IMR-90 (cell line): ENCODE results near the gene GTPBP6. TPM values are rescaled to one million over a fixed set of nuclear protein-coding genes. Genes with fewer than 3 reads are reported as not detected.

ENCODE experiments used
- ATAC-seq: fragments of 200-7000 bp; cut with Tn5 transposase; 2 replicates; pipeline ENCODE4 v1.9.1; 2020; ENCODE audit warnings: low read depth, mild to moderate bottlenecking, moderate library complexity
- BruUV-seq: library from RNA; stranded (reverse); fragments of 400-500 nt; replicated peaks from 2 replicates; lab custom pipeline; 2021; lab: Mats Ljungman, UMichigan
- CTCF ChIA-PET: fragments of 300-600 bp; formaldehyde crosslinking; extraction: SDS; loops from one replicate; lab custom pipeline; 2021; ENCODE audit warnings: antibody characterized with exemption; lab: Yijun Ruan, JAX
- POLR2A ChIA-PET: fragments of 300-600 bp; sonication (Branson Sonifier 250); formaldehyde crosslinking; loops from one replicate; lab custom pipeline; 2022; ENCODE audit warnings: antibody characterized with exemption; ENCODE audit not compliant: unreplicated experiment; lab: Charles Lee
- DNase-seq: peaks from one replicate; pipeline ENCODE4 v3.0.0; 2013
- H2AFZ ChIP-seq: replicated peaks from 2 replicates; pipeline ENCODE3; 2013; ENCODE audit warnings: low read length, mild to moderate bottlenecking; ENCODE audit not compliant: poor library complexity
- H2AK5ac ChIP-seq: 2 replicates; pipeline ENCODE4 v1.6.1; 2013; ENCODE audit warnings: low read depth, low read length, inconsistent platforms
- H2AK9ac ChIP-seq: replicated peaks from 2 replicates; pipeline ENCODE3; 2013; ENCODE audit warnings: mild to moderate bottlenecking, low read depth, low read length, moderate library complexity; ENCODE audit not compliant: poor library complexity
- H2BK120ac ChIP-seq: 2 replicates; pipeline ENCODE4 v1.6.1; 2013; ENCODE audit warnings: low read depth, low read length, inconsistent platforms
- H2BK15ac ChIP-seq: 3 replicates; pipeline ENCODE4 v1.6.1; 2013; ENCODE audit warnings: low read depth, low read length, inconsistent platforms
- H2BK20ac ChIP-seq: 2 replicates; pipeline ENCODE4 v1.6.1; 2013; ENCODE audit warnings: low read depth, mild to moderate bottlenecking, inconsistent platforms, low read length, moderate library complexity
- H2BK5ac ChIP-seq: 2 replicates; pipeline ENCODE4 v1.6.1; 2013; ENCODE audit warnings: mild to moderate bottlenecking, low read depth, low read length, inconsistent platforms; ENCODE audit not compliant: poor library complexity, severe bottlenecking
- H3K14ac ChIP-seq: replicated peaks from 2 replicates; pipeline ENCODE4 v1.6.1; 2013; ENCODE audit warnings: low read depth, low read length, inconsistent platforms
- H3K18ac ChIP-seq: 2 replicates; pipeline ENCODE4 v1.6.1; 2013; ENCODE audit warnings: low read depth, low read length, control low read depth
- H3K23ac ChIP-seq: 2 replicates; pipeline ENCODE4 v1.6.1; 2013; ENCODE audit warnings: low read depth, low read length, inconsistent platforms
- H3K27ac ChIP-seq: 2 replicates; pipeline ENCODE4 v1.5.1; 2013; ENCODE audit warnings: mild to moderate bottlenecking, control low read depth, low read length; ENCODE audit not compliant: insufficient read depth
- H3K27me3 ChIP-seq: 2 replicates; pipeline ENCODE4 v1.6.1; 2013; ENCODE audit warnings: low read length; ENCODE audit not compliant: control insufficient read depth, insufficient read depth
- H3K36me3 ChIP-seq: 2 replicates; pipeline ENCODE4 v1.6.1; 2013; ENCODE audit warnings: low read length, mixed read lengths; ENCODE audit not compliant: control insufficient read depth, insufficient read depth
- H3K4ac ChIP-seq: 2 replicates; pipeline ENCODE4 v1.6.1; 2013; ENCODE audit warnings: low read depth, low read length, inconsistent platforms
- H3K4me1 ChIP-seq: 2 replicates; pipeline ENCODE4 v1.6.1; 2013; ENCODE audit warnings: low read length, mixed read lengths; ENCODE audit not compliant: control insufficient read depth, insufficient read depth
- H3K4me2 ChIP-seq: 2 replicates; pipeline ENCODE4 v1.6.1; 2013; ENCODE audit warnings: low read depth, mild to moderate bottlenecking, control low read depth, low read length, moderate library complexity
- H3K4me3 ChIP-seq: 2 replicates; pipeline ENCODE4 v1.5.1; 2013; ENCODE audit warnings: low read depth, mild to moderate bottlenecking, control low read depth, low read length, moderate library complexity; ENCODE audit not compliant: insufficient read depth
- H3K56ac ChIP-seq: 2 replicates; pipeline ENCODE4 v1.6.1; 2013; ENCODE audit warnings: low read length, inconsistent platforms; ENCODE audit not compliant: insufficient read depth; ENCODE audit errors: extremely low read depth
- H3K79me1 ChIP-seq, 2 experiments: 2 replicates each; pipeline ENCODE4 v1.6.1; 2013; ENCODE audit warnings: low read length in 2 of 2, inconsistent platforms in 1 of 2, low read depth in 1 of 2
- H3K9ac ChIP-seq: 2 replicates; pipeline ENCODE4 v1.6.1; 2013; ENCODE audit warnings: low read depth, low read length, control low read depth
- H3K9me1 ChIP-seq: 2 replicates; pipeline ENCODE4 v1.6.1; 2013; ENCODE audit warnings: low read length, inconsistent platforms; ENCODE audit not compliant: insufficient read depth
- H3K9me3 ChIP-seq: 2 replicates; pipeline ENCODE4 v1.6.1; 2013; ENCODE audit warnings: low read length; ENCODE audit not compliant: control insufficient read depth, insufficient read depth
- H4K20me1 ChIP-seq: 2 replicates; pipeline ENCODE4 v1.6.1; 2013; ENCODE audit warnings: low read length, inconsistent platforms; ENCODE audit not compliant: insufficient read depth
- H4K5ac ChIP-seq: 2 replicates; pipeline ENCODE4 v1.6.1; 2013; ENCODE audit warnings: mild to moderate bottlenecking, low read depth, low read length, control low read depth
- H4K8ac ChIP-seq, 2 experiments: 2 replicates each; pipeline ENCODE4 v1.6.1; 2013; ENCODE audit warnings: low read depth in 2 of 2, low read length in 2 of 2, control low read depth in 1 of 2, inconsistent platforms in 1 of 2
- H4K91ac ChIP-seq: 2 replicates; pipeline ENCODE4 v1.6.1; 2013; ENCODE audit warnings: low read depth, low read length, inconsistent platforms; ENCODE audit not compliant: insufficient read depth
- MAZ ChIP-seq: IDR thresholded peaks from 2 replicates; pipeline ENCODE4 v1.6.1; 2012; ENCODE audit warnings: low read depth, mild to moderate bottlenecking, low read length, improper control_type of control experiment, moderate library complexity, borderline replicate concordance
- POLR2A ChIP-seq: IDR thresholded peaks from 2 replicates; pipeline ENCODE4 v1.6.1; 2012; ENCODE audit warnings: mild to moderate bottlenecking, low read depth, low read length
- RAD21 ChIP-seq: IDR thresholded peaks from 2 replicates; pipeline ENCODE4 v1.6.1; 2012; ENCODE audit warnings: low read length, improper control_type of control experiment
- RCOR1 ChIP-seq: IDR thresholded peaks from 2 replicates; pipeline ENCODE4 v1.6.1; 2012; ENCODE audit warnings: mild to moderate bottlenecking, low read length, improper control_type of control experiment; ENCODE audit not compliant: insufficient replicate concordance
- WGBS, 2 experiments: methylation state at CpG; one replicate each; pipeline versions ENCODE4 v1.1.5 to v1.1.7; 2013; ENCODE audit warnings: missing lambda C conversion rate in 2 of 2; ENCODE audit not compliant: insufficient read length in 1 of 2; ENCODE audit errors: extremely low coverage in 2 of 2; 5-methylcytosine and 5-hydroxymethylcytosine counted together
- dilution Hi-C: fragments of 300-500 bp; cut with HindIII; formaldehyde crosslinking; loops from one replicate; pipeline ENCODE4 v1.14.3; 2018; ENCODE audit warnings: low sequenced_read_pairs; ENCODE audit not compliant: unreplicated experiment
- in situ Hi-C: fragments of 300-500 bp; cut with MboI; formaldehyde crosslinking; loops from 3 replicates; pipeline ENCODE4 v1.14.3; 2019; ENCODE audit warnings: low sequenced_read_pairs, inconsistent platforms, mixed read lengths
- intact Hi-C: fragments of 100-400 bp; cut with micrococcal nuclease; formaldehyde crosslinking; loops from 2 replicates; pipeline ENCODE4 v1.10.0; 2022
- polyA plus RNA-seq, 3 experiments: library from polyadenylated mRNA; depleted of rRNA; stranded (reverse); fragments of >200 nt; gene quantifications; 2 replicates each; pipeline ENCODE4 v1.2.3, GENCODE V29; 2012; ENCODE audit warnings: low replicate concordance in 1 of 3
- total RNA-seq: library from RNA; depleted of rRNA; stranded (reverse); fragments of >200 nt; gene quantifications from 2 replicates; pipeline ENCODE4 v1.2.3, GENCODE V29; 2012

GTPBP6 gene
- total and polyA plus RNA-seq, 2 of the 4 experiments (the other 2 are of a cell fraction) = 24.0 to 31.6 TPM

DNA sequence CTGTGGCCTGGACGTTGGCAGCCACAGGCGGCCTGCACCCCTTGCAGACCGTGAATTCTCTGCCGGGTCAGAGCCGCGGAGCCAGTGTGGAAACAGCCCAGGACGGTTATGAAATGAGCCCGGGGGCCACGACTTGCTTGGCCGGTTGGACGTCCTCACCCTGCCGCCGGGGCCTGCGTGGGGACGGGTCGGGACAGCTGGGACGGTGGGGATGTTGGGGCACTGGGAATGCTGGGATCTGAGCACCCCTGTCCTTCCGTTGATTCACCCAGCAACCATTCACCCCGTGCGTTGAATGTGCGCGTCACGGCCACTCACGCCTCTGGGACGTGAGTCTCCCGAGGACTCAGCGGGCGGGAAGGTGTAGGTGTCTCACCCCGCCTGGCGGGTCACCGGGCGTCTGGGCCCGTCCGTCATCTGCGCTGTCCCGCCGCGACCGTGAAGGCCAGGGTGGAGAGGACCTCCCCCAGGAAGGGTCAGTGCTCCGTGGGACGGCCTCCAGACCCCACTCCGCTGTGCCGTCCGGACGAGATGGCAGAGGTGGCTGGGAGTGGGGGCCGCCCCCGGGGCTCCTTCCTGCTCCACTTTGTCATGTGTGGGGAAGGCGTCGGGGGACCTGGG, 41.9 kb downstream of the GTPBP6 start (continued):
- no peak for TF ChIP-seq RCOR1

DNA sequence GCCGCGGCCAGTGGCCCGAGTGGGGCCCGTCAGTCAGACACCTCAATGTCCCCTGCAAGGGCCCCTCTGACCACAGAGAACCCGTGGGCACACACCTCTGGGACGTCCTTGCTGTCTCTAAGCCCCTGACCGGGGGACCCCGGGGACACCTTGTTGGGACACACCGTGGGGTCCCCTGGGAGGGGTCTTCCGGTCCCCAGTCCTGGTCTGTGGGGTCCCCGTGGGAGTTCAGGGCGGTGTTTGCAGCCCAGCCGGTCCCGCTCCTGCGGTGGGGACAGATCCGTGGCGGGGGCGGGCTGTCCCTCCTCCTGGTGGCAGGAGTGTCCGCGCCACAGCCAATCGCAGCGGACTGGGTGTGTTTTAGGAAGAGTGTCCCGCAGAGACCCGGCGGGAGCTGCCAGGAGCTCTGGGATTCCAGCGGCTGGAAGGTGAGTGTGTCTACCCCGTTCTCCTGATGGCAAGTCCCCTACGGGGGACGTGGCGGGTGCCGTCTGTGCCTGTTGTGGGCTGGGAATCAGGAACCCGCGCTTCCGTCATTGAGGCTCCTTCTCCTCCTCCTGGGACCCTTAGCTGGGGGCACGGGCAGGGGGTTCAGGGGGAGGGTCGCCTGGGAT, 42.5 kb downstream of the GTPBP6 start:
- H3K27me3 ChIP-seq = no peaks in the 10 kb centered on the region
- no peak overlapping the region for H2BK15ac ChIP-seq
- H3K23ac ChIP-seq = peak overlapping the region; percentile 38; the same call in 1 of the 2 replicates
- DNase-seq (peak; percentile 37), ATAC-seq (peak; percentile 94)
- BruUV-seq = no TSS peak
- H3K27ac ChIP-seq = peak overlapping the region; percentile 1; the same call in 1 of the 2 replicates
- H3K36me3 ChIP-seq = no peaks in the 10 kb centered on the region
- H3K56ac ChIP-seq = no peak overlapping the region
- no peak overlapping the region for H2AK5ac ChIP-seq
- intact Hi-C loops = no loop called here
- H4K8ac ChIP-seq = peak overlapping the region; percentile 39 to 77; a peak in 1 of 4 replicates
- peak overlapping the region; percentile 95 for H2AFZ ChIP-seq
- peak overlapping the region; percentile 33; the same call in 1 of the 2 replicates for H4K5ac ChIP-seq
- no peak overlapping the region for H2BK20ac ChIP-seq
- 6% methylated on average over 12 of the region's 36 CpGs; no CpG with 5 or more reads in 1 of the 2 experiments for WGBS, 2 experiments
- no peak overlapping the region for H2BK120ac ChIP-seq
- in situ Hi-C loops = no loop called here
- TF ChIP-seq POLR2A = peak; percentile 87
- TF ChIP-seq MAZ = no peak
- no peak for TF ChIP-seq RAD21
- H4K91ac ChIP-seq = peak overlapping the region; percentile 14; the same call in 1 of the 2 replicates
- H2AK9ac ChIP-seq = peak overlapping the region; percentile 93
- H2BK5ac ChIP-seq = peak overlapping the region; percentile 5
- H4K20me1 ChIP-seq = no peaks in the 10 kb centered on the region
- H3K4me1 ChIP-seq = no peaks in the 10 kb centered on the region
- peak overlapping the region; percentile 58 for H3K4me3 ChIP-seq
- peak overlapping the region; percentile 69 for H3K4ac ChIP-seq
- H3K18ac ChIP-seq = no peak overlapping the region
- peaks cover 3% of the 10 kb centered on the region; the same call in 1 of the 2 replicates for H3K9me1 ChIP-seq
- H3K9me3 ChIP-seq = no peaks in the 10 kb centered on the region
- peak overlapping the region; percentile 38 for H3K9ac ChIP-seq
- peaks cover 4 to 8% of the 10 kb centered on the region in 2 experiments; a peak in 1 of 4 replicates for H3K79me1 ChIP-seq
- H3K4me2 ChIP-seq = peak overlapping the region; percentile 56
- 0 out of 2 replicates have a peak overlapping the region, but pooled peaks have one; percentile 51 for H3K14ac ChIP-seq
- ChIA-PET POLR2A (no interaction called here), CTCF (no interaction called here)
- dilution Hi-C loops = no loop called here
